Measurements from ENCODE around the gene PDLIM4. TPM values are rescaled to one million over a fixed set of nuclear protein-coding genes. Genes with fewer than 3 reads are reported as not detected.

Gene PDLIM4
- total and polyA plus RNA-seq, 2 donors = 17.4 to 114 TPM

GRCh38 chr5:132300577-132301343 is 43.3 kb downstream of the PDLIM4 start:
- no peak overlapping the region for H3K27ac ChIP-seq (ENCODE audit: low read depth)

GRCh38 chr5:132301344-132302271 is 44.1 kb downstream of the PDLIM4 start:
- no peak overlapping the region for H3K4me3 ChIP-seq (ENCODE audit: low read depth, low read length)
- WGBS = 78% methylated on average over 11 of the region's 11 CpGs
- no peak overlapping the region for H3K27ac ChIP-seq (ENCODE audit: low read depth)
- DNase-seq (ENCODE audit: extremely low spot score) = peak; percentile 26
- H3K36me3 ChIP-seq (ENCODE audit: insufficient read depth) = no peaks in the 10 kb centered on the region
- no peaks in the 10 kb centered on the region for H3K4me1 ChIP-seq (ENCODE audit: insufficient read depth)

More at GRCh38 chr5:132300577-132301343, 43.3 kb downstream of the PDLIM4 start:
- no peak for DNase-seq (ENCODE audit: extremely low spot score)
- no peaks in the 10 kb centered on the region for H3K36me3 ChIP-seq (ENCODE audit: insufficient read depth)
- H3K4me1 ChIP-seq (ENCODE audit: insufficient read depth) = no peaks in the 10 kb centered on the region
- H3K4me3 ChIP-seq (ENCODE audit: low read depth, low read length) = no peak overlapping the region
- WGBS = 62% methylated on average over 6 of the region's 6 CpGs

GRCh38 chr5:132302413-132302812 is 44.9 kb downstream of the PDLIM4 start:
- H3K4me3 ChIP-seq (ENCODE audit: low read depth, low read length) = no peak overlapping the region
- WGBS = 88% methylated on average over 3 of the region's 3 CpGs
- no peak for DNase-seq (ENCODE audit: extremely low spot score)
- H3K4me1 ChIP-seq (ENCODE audit: insufficient read depth) = no peaks in the 10 kb centered on the region
- no peaks in the 10 kb centered on the region for H3K36me3 ChIP-seq (ENCODE audit: insufficient read depth)
- no peak overlapping the region for H3K27ac ChIP-seq (ENCODE audit: low read depth)

GRCh38 chr5:132303589-132303988 is 46.1 kb downstream of the PDLIM4 start:
- DNase-seq (ENCODE audit: extremely low spot score) = no peak
- 91% methylated on average over 6 of the region's 6 CpGs for WGBS
- Histone ChIP-seq H3K27ac (ENCODE audit: low read depth) (no peak overlapping the region), H3K4me1 (ENCODE audit: insufficient read depth) (no peaks in the 10 kb centered on the region), H3K36me3 (ENCODE audit: insufficient read depth) (no peaks in the 10 kb centered on the region), H3K4me3 (ENCODE audit: low read depth, low read length) (no peak overlapping the region)

- no peak overlapping the region for H3K27ac ChIP-seq (ENCODE audit: low read depth)
- 90% methylated on average over 2 of the region's 2 CpGs for WGBS
- no peak for DNase-seq (ENCODE audit: extremely low spot score)
- no peak overlapping the region for H3K4me3 ChIP-seq (ENCODE audit: low read depth, low read length)
- no peaks in the 10 kb centered on the region for H3K4me1 ChIP-seq (ENCODE audit: insufficient read depth)
- no peaks in the 10 kb centered on the region for H3K36me3 ChIP-seq (ENCODE audit: insufficient read depth)
Observed at GRCh38 chr5:132305420-132305819, 47.9 kb downstream of the PDLIM4 start.

- no peaks in the 10 kb centered on the region for H3K4me1 ChIP-seq (ENCODE audit: insufficient read depth)
- no peak for DNase-seq (ENCODE audit: extremely low spot score)
- WGBS = 85% methylated on average over 4 of the region's 4 CpGs
- no peaks in the 10 kb centered on the region for H3K36me3 ChIP-seq (ENCODE audit: insufficient read depth)
- H3K27ac ChIP-seq (ENCODE audit: low read depth) = no peak overlapping the region
- H3K4me3 ChIP-seq (ENCODE audit: low read depth, low read length) = no peak overlapping the region
Observed at GRCh38 chr5:132308701-132309100, 51.2 kb downstream of the PDLIM4 start.

GRCh38 chr5:132309679-132310078 is 52.2 kb downstream of the PDLIM4 start:
- Histone ChIP-seq H3K27ac (ENCODE audit: low read depth) (no peak overlapping the region), H3K4me1 (ENCODE audit: insufficient read depth) (no peaks in the 10 kb centered on the region), H3K36me3 (ENCODE audit: insufficient read depth) (no peaks in the 10 kb centered on the region), H3K4me3 (ENCODE audit: low read depth, low read length) (no peak overlapping the region)
- DNase-seq (ENCODE audit: extremely low spot score) = no peak

- WGBS = 61% methylated on average over 11 of the region's 11 CpGs
- H3K27ac ChIP-seq (ENCODE audit: low read depth) = no peak overlapping the region
Observed at GRCh38 chr5:132310141-132310834, 52.8 kb downstream of the PDLIM4 start.

GRCh38 chr5:132313366-132313765 is 55.9 kb downstream of the PDLIM4 start:
- no peaks in the 10 kb centered on the region for H3K4me1 ChIP-seq (ENCODE audit: insufficient read depth)
- H3K27ac ChIP-seq (ENCODE audit: low read depth) = no peak overlapping the region
- H3K36me3 ChIP-seq (ENCODE audit: insufficient read depth) = no peaks in the 10 kb centered on the region
- DNase-seq (ENCODE audit: extremely low spot score) = no peak
- 77% methylated on average over 4 of the region's 4 CpGs for WGBS
- H3K4me3 ChIP-seq (ENCODE audit: low read depth, low read length) = no peak overlapping the region

More at GRCh38 chr5:132310141-132310834, 52.8 kb downstream of the PDLIM4 start:
- no peaks in the 10 kb centered on the region for H3K4me1 ChIP-seq (ENCODE audit: insufficient read depth)
- no peaks in the 10 kb centered on the region for H3K36me3 ChIP-seq (ENCODE audit: insufficient read depth)
- no peak for DNase-seq (ENCODE audit: extremely low spot score)
- no peak overlapping the region for H3K4me3 ChIP-seq (ENCODE audit: low read depth, low read length)

GRCh38 chr5:132313961-132314432 is 56.5 kb downstream of the PDLIM4 start:
- Histone ChIP-seq H3K27ac (ENCODE audit: low read depth) (no peak overlapping the region), H3K36me3 (ENCODE audit: insufficient read depth) (no peaks in the 10 kb centered on the region), H3K4me1 (ENCODE audit: insufficient read depth) (no peaks in the 10 kb centered on the region), H3K4me3 (ENCODE audit: low read depth, low read length) (no peak overlapping the region)
- DNase-seq (ENCODE audit: extremely low spot score) = no peak
- 96% methylated on average over 2 of the region's 2 CpGs for WGBS

- no peak for DNase-seq (ENCODE audit: extremely low spot score)
- H3K36me3 ChIP-seq (ENCODE audit: insufficient read depth) = no peaks in the 10 kb centered on the region
- no peak overlapping the region for H3K4me3 ChIP-seq (ENCODE audit: low read depth, low read length)
- no peaks in the 10 kb centered on the region for H3K4me1 ChIP-seq (ENCODE audit: insufficient read depth)
- WGBS = 81% methylated on average over 5 of the region's 5 CpGs
- no peak overlapping the region for H3K27ac ChIP-seq (ENCODE audit: low read depth)
Observed at GRCh38 chr5:132315529-132316067, 58.1 kb downstream of the PDLIM4 start.

GRCh38 chr5:132319975-132320374 is 62.5 kb downstream of the PDLIM4 start:
- DNase-seq (ENCODE audit: extremely low spot score) = no peak
- Histone ChIP-seq H3K4me3 (ENCODE audit: low read depth, low read length) (no peak overlapping the region), H3K27ac (ENCODE audit: low read depth) (no peak overlapping the region), H3K36me3 (ENCODE audit: insufficient read depth) (no peaks in the 10 kb centered on the region), H3K4me1 (ENCODE audit: insufficient read depth) (no peaks in the 10 kb centered on the region)
- 98% methylated on average over 1 of the region's 1 CpG for WGBS

GRCh38 chr5:132321109-132321721 is 63.7 kb downstream of the PDLIM4 start:
- Histone ChIP-seq H3K4me3 (ENCODE audit: low read depth, low read length) (no peak overlapping the region), H3K36me3 (ENCODE audit: insufficient read depth) (no peaks in the 10 kb centered on the region), H3K27ac (ENCODE audit: low read depth) (no peak overlapping the region), H3K4me1 (ENCODE audit: insufficient read depth) (no peaks in the 10 kb centered on the region)
- DNase-seq (ENCODE audit: extremely low spot score) = no peak
- WGBS = 92% methylated on average over 3 of the region's 3 CpGs
